ACC112 (cell line): ENCODE results near the gene SNRPN.

Experiments
- H2AFZ ChIP-seq: fragments of 200-600 bp; sonication (generic); one replicate; pipeline ENCODE4 v1.6.0; 2017; ENCODE audit warnings: antibody characterized with exemption, low read length; ENCODE audit not compliant: unreplicated experiment
- H3K27ac ChIP-seq: fragments of 200-600 bp; sonication (generic); 2 replicates; pipeline ENCODE4 v1.5.1; 2014; ENCODE audit warnings: low read depth, mild to moderate bottlenecking, antibody characterized with exemption, low read length, moderate library complexity
- H3K27me3 ChIP-seq: fragments of 200-600 bp; sonication (generic); 2 replicates; pipeline ENCODE4 v1.6.1; 2014; ENCODE audit warnings: mild to moderate bottlenecking, antibody characterized with exemption, low read length, moderate library complexity, mixed read lengths; ENCODE audit not compliant: insufficient read depth
- H3K36me3 ChIP-seq: fragments of 200-600 bp; sonication (generic); 2 replicates; pipeline ENCODE4 v1.6.1; 2016; ENCODE audit warnings: mild to moderate bottlenecking, antibody characterized with exemption, low read length, moderate library complexity, mixed read lengths; ENCODE audit not compliant: insufficient read depth
- H3K4me1 ChIP-seq: fragments of 200-600 bp; sonication (generic); one replicate; pipeline ENCODE4 v1.6.1; 2016; ENCODE audit warnings: low read length, mixed read lengths; ENCODE audit not compliant: insufficient read depth, unreplicated experiment, control insufficient read depth
- H3K4me3 ChIP-seq: fragments of 200-600 bp; sonication (generic); 2 replicates; pipeline ENCODE4 v1.5.1; 2014; ENCODE audit warnings: mild to moderate bottlenecking, low read depth, low read length
- H3K79me2 ChIP-seq: fragments of 200-600 bp; sonication (generic); one replicate; pipeline ENCODE4 v1.6.0; 2016; ENCODE audit warnings: low read length; ENCODE audit not compliant: control insufficient read depth, unreplicated experiment, insufficient read depth

Gene SNRPN

GRCh38 chr15:24940236-24940635 lies 14.6 kb upstream of the SNRPN start:
- no peaks in the 10 kb centered on the region for H3K4me1 ChIP-seq
- no peak overlapping the region for H2AFZ ChIP-seq
- no peaks in the 10 kb centered on the region for H3K27me3 ChIP-seq
- no peaks in the 10 kb centered on the region for H3K36me3 ChIP-seq
- H3K79me2 ChIP-seq = no peaks in the 10 kb centered on the region
- H3K27ac ChIP-seq = no peak overlapping the region
- H3K4me3 ChIP-seq = no peak overlapping the region

- no peak overlapping the region for H3K4me3 ChIP-seq
- H3K27ac ChIP-seq = no peak overlapping the region
- no peaks in the 10 kb centered on the region for H3K4me1 ChIP-seq
These were observed 11.4 kb upstream of the SNRPN start for GRCh38 chr15:24943361-24943760.

GRCh38 chr15:24944954-24945353 lies 9.8 kb upstream of the SNRPN start:
- Histone ChIP-seq H3K27ac (no peak overlapping the region), H3K4me1 (no peaks in the 10 kb centered on the region), H3K36me3 (no peaks in the 10 kb centered on the region), H3K79me2 (no peaks in the 10 kb centered on the region), H3K27me3 (no peaks in the 10 kb centered on the region), H3K4me3 (no peak overlapping the region), H2AFZ (no peak overlapping the region)

More at GRCh38 chr15:24943361-24943760, 11.4 kb upstream of the SNRPN start:
- H3K79me2 ChIP-seq = no peaks in the 10 kb centered on the region
- H3K27me3 ChIP-seq = no peaks in the 10 kb centered on the region
- no peaks in the 10 kb centered on the region for H3K36me3 ChIP-seq
- no peak overlapping the region for H2AFZ ChIP-seq

GRCh38 chr15:24945711-24946110 lies 9.1 kb upstream of the SNRPN start:
- Histone ChIP-seq H3K4me1 (no peaks in the 10 kb centered on the region), H3K4me3 (no peak overlapping the region), H3K27ac (no peak overlapping the region), H3K27me3 (no peaks in the 10 kb centered on the region), H3K36me3 (no peaks in the 10 kb centered on the region), H3K79me2 (no peaks in the 10 kb centered on the region), H2AFZ (no peak overlapping the region)

- H3K27me3 ChIP-seq = no peaks in the 10 kb centered on the region
These were observed 6.3 kb upstream of the SNRPN start for GRCh38 chr15:24948495-24948894.

GRCh38 chr15:24955531-24955921 lies 739 bp downstream of the SNRPN start:
- Histone ChIP-seq H3K27ac (peak overlapping the region; percentile 41; the same call in 1 of the 2 replicates), H3K27me3 (no peaks in the 10 kb centered on the region), H3K4me1 (no peaks in the 10 kb centered on the region), H2AFZ (no peak overlapping the region), H3K79me2 (peaks cover 42% of the 10 kb centered on the region), H3K4me3 (peak overlapping the region; percentile 85), H3K36me3 (no peaks in the 10 kb centered on the region)

More at GRCh38 chr15:24948495-24948894, 6.3 kb upstream of the SNRPN start:
- Histone ChIP-seq H3K4me3 (no peak overlapping the region), H3K27ac (no peak overlapping the region), H3K4me1 (no peaks in the 10 kb centered on the region), H2AFZ (no peak overlapping the region), H3K36me3 (no peaks in the 10 kb centered on the region), H3K79me2 (no peaks in the 10 kb centered on the region)

- Histone ChIP-seq H3K27ac (no peak overlapping the region), H3K4me1 (no peaks in the 10 kb centered on the region), H3K36me3 (no peaks in the 10 kb centered on the region), H2AFZ (peak overlapping the region; percentile 43), H3K27me3 (no peaks in the 10 kb centered on the region), H3K79me2 (peaks cover 43% of the 10 kb centered on the region), H3K4me3 (peak overlapping the region; percentile 85)
These were observed 1.5 kb downstream of the SNRPN start for GRCh38 chr15:24956111-24956838.

- no peak overlapping the region for H2AFZ ChIP-seq
- peaks cover 3% of the 10 kb centered on the region; the same call in 1 of the 2 replicates for H3K36me3 ChIP-seq
- H3K27ac ChIP-seq = no peak overlapping the region
- no peaks in the 10 kb centered on the region for H3K4me1 ChIP-seq
- H3K4me3 ChIP-seq = no peak overlapping the region
- H3K27me3 ChIP-seq = no peaks in the 10 kb centered on the region
- H3K79me2 ChIP-seq = peaks cover 47% of the 10 kb centered on the region
These were observed 2.9 kb downstream of the SNRPN start for GRCh38 chr15:24957691-24958090.

- H3K27me3 ChIP-seq = no peaks in the 10 kb centered on the region
- no peaks in the 10 kb centered on the region for H3K4me1 ChIP-seq
- H3K36me3 ChIP-seq = peaks cover 9% of the 10 kb centered on the region; the same call in 1 of the 2 replicates
- H2AFZ ChIP-seq = no peak overlapping the region
- H3K79me2 ChIP-seq = peaks cover 32% of the 10 kb centered on the region
- H3K4me3 ChIP-seq = no peak overlapping the region
- H3K27ac ChIP-seq = no peak overlapping the region
These were observed 7.2 kb downstream of the SNRPN start for GRCh38 chr15:24961967-24962366.

- Histone ChIP-seq H3K27me3 (no peaks in the 10 kb centered on the region), H3K4me1 (no peaks in the 10 kb centered on the region), H3K4me3 (no peak overlapping the region), H3K36me3 (peaks cover 11% of the 10 kb centered on the region; the same call in 1 of the 2 replicates), H3K27ac (no peak overlapping the region), H3K79me2 (peaks cover 24% of the 10 kb centered on the region), H2AFZ (no peak overlapping the region)
These were observed 8.1 kb downstream of the SNRPN start for GRCh38 chr15:24962880-24963279.

- no peaks in the 10 kb centered on the region for H3K27me3 ChIP-seq
- H3K79me2 ChIP-seq = peaks cover 3% of the 10 kb centered on the region
- H2AFZ ChIP-seq = no peak overlapping the region
- H3K4me3 ChIP-seq = no peak overlapping the region
- H3K27ac ChIP-seq = no peak overlapping the region
- no peaks in the 10 kb centered on the region for H3K4me1 ChIP-seq
- H3K36me3 ChIP-seq = peaks cover 23% of the 10 kb centered on the region
These were observed 11.7 kb downstream of the SNRPN start for GRCh38 chr15:24966364-24967103.
